ENCODE data around the gene BABAM2.
"Not testable (repeated sequence)": the region's sequence is repeated elsewhere in the genome, so short reads cannot be mapped to it uniquely, and the experiment has no call there.

Gene BABAM2

DNA sequence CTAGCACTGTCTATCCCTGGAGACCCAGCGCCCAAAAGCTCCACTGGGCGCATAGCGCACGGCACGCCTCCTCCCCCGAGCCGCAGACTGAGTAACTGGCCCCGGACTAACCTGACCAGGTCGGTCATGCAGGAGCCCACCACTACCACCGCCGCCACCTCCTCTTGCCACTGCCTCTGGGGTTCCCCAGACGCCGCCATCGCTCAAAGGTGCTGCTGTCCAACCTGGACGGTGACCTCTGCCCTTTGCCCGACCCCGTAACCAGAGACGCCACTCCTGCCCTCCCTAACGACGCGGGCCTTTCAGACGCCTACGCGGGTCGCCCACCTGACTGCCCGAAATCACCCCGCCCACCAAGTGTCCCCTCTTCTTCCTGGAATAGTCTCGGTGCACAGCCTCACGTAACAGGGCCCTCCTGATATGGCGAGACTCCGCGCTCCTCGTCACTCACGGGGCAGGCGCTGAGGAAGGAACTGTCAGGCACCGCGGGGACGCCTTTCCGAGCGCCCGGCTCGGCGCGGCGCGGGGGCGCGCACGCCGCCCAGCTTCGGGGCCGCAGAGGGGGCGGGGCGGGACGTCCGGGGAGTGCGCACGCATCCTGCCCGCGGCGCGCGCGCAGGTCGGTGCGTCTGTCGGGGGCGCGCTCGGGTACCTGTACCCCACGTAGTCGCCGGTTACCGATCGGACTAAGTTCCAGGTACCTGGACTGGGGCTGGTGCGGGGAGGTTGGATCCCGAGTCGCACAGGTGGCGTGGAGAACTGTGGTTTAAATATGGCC is at the start of gene BABAM2, which contains the start of gene RBKS:
BABAM2 (plus strand) TSS at position 584 of the 778 bp plus-strand sequence. CDS start 3,828 bp downstream, outside the sequence.
RBKS (minus strand) TSS at position 242 of the 778 bp plus-strand sequence; CDS start at position 200, 42 bp downstream.
- in situ Hi-C loops (cut with MboI; ENCODE audit: low sequenced_read_pairs) = no loop called here

DNA sequence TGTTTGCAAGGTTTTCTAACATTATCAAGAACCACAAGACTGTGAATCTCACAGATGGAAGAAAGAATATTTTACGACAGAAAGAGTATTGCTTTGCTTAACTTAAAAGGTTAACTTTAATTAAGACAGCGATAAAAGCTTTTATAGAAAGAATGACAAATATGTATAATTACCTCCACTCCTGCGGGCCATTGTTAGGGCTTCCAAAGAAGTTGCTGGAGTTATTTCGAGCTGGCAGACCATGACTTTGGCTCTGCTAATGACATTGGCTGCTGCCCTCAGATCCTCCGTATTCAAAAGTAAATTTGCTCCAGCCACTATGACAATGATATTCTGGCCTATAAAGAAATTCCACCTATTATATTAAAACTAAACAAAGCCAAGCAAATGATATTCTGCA is 47.6 kb upstream of the BABAM2 start:
- in situ Hi-C loops (cut with MboI; ENCODE audit: low sequenced_read_pairs) = no loop called here

DNA sequence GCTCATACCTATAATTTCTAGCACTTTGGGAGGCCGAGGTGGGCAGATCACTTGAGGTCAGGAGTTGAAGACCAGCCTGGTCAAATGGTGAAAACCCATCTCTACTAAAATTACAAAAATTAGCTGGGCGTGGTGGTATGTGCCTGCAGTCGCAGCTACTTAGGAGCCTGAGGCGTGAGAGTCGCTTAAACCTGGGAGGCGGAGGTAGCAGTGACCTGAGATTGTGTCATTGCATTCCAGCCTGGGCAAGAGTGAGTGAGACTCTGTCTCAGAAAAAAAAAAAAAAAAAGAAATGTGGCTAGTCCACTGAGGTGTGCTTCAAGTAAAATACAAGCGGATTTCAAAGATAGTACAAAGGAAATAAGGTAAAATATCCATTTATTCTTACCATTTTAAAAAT is 46.5 kb upstream of the BABAM2 start:
- in situ Hi-C loops (cut with MboI; ENCODE audit: low sequenced_read_pairs) = no loop called here

DNA sequence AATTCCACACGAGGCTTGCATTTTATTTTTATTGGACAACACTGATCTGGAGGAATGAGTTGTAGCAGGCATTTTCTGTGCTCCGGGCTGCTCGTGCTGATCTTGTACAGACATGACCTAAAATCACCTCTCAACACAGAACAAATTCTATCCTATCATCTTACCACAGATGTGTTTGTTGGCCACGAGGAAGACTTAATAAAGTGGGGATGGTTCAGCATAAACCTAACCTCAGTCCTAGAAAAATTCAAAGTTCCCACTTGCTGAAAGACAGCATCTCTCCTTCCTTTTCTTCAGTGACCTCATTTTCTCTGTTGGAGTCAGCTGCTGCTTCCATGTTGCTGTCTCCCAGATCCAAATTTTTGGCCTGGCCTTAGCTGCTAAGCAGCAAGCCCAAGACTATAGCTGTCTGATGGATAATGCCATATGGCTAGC is 45.7 kb upstream of the BABAM2 start:
- in situ Hi-C loops (cut with MboI; ENCODE audit: low sequenced_read_pairs) = no loop called here

DNA sequence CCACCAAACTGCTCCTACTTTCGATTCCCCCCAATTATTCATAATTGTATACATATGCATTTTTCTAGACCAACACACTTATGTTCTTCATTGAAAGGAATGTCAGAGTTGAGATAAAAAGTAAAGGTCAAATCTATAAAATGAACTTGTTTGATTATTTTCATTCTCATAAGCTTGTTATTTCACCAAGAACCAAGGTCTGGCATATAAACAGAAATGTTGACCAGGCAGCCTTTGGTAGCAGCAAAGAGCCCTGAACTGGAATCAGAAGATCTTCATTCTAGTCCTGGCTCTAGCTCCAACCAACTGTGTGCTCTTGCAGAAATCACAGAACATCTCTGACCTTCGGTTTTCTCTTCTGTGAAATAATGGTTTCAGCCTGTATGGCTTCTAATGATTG is 43.2 kb upstream of the BABAM2 start:
- in situ Hi-C loops (cut with MboI; ENCODE audit: low sequenced_read_pairs) = no loop called here

DNA sequence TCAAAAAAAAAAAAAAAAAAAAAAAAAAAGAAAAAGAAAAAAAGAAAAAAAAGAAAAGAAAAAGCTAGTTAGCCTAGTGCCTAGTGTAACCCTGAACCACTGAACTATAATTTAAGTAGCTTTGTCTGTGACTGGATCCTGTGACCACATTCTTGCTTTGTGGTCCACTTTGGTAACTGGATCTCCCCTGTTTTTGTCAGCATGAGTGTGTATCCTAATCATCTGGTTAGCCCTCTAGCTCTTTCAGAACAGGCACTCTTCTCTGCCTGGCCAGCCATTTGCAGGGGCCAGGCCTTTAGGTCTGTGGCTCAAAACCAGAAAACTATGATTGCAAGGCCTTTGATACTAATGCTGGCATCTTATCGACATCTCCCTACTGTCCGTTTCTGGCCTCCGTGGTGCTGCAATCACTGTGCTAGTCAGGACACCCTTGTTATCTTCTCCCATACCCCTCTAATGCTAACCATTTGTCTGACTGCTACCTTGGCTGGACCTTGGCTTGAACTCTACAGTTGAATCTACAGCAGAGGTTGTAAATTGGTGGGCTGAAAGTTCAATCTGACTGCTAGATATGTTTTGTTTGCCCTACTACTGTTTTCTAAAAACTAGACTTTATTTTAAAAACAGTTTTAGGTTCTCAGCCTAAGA is 40.8 kb upstream of the BABAM2 start:
- in situ Hi-C loops (cut with MboI; ENCODE audit: low sequenced_read_pairs) = no loop called here

DNA sequence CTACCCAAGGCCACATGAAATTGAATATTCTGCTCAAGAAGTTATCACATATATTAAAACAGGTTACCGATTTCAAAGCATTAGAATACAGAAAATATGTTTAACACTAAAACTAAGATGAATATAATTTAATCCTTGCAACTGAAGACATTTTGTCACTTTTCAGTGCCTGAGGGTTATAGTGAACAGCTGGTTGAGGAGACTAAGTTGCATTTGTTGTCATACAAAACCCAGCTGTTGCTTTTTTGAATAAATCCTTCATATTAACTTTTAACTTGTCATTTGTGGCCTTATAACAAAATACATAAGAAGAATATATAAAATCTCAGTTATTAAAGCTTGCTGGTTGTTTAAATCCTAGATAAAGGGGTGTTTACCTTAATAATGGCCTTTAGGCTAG is 37.8 kb upstream of the BABAM2 start:
- in situ Hi-C loops (cut with MboI; ENCODE audit: low sequenced_read_pairs) = no loop called here

DNA sequence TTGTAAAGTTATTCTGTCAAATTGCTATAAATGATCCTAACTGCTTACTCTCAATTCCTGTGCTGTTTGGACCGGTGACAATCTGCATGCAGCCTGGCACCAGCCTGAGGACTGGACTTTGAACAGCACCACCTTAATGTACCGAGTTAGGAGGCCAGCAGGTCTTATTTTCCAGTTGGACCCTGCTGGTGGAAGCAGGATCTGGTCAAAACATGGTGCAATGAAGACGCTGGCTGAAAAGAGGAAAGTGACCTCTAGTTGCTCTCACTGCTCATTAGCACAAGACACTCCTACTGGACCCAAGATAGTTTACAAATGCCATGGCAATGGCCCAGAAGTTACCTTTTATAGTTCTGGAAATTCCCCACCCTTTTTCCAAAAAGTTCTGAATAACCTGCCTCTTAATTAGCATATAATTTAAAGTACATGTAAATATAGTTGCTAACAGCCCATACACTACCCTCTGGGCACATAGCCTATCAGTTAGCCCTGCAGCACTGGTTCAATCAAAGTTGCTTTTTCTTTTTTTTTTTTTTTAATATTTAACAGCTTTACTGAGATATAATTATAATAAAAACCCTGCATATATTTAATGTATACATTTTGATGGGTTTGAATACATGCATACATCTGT is 36.2 kb upstream of the BABAM2 start:
- in situ Hi-C loops (cut with MboI; ENCODE audit: low sequenced_read_pairs) = no loop called here

DNA sequence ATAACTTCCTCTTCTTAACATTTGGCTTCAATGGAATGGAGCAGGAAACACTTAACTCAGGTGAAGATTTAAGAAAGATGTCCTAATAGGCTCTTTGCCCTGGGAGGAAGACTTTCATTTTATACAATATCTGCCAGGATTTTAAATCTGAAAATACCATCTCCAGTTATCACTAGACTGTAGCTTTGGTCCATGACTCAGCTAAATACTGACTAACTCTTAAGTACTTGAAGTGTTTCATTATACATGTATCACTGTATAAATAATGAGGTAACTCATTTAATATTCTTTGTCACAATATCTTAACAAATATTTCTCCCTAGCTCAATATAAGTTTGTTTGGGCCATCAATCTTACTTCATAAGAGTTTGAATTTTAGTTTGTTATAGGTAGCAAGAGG is 35.1 kb upstream of the BABAM2 start:
- in situ Hi-C loops (cut with MboI; ENCODE audit: low sequenced_read_pairs) = no loop called here

DNA sequence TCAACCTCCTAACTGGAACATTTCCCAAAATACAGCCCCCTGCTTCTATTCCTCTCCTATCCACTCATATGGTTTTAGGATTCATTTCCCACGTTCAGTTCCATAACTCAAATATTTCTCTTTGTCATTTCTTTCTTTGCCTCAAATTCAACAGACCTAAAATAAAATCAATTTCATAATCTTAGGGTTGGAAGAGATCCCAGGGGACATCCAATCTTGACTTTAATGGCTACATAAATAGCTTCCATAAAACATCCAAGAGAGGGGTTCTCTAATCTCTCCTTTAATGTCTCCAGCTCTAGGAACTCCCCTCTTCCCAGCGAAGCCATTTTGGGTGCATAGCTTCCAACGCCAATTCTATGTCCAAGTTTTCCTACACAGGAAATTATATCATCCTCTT is 34.1 kb upstream of the BABAM2 start:
- in situ Hi-C loops (cut with MboI; ENCODE audit: low sequenced_read_pairs) = no loop called here

DNA sequence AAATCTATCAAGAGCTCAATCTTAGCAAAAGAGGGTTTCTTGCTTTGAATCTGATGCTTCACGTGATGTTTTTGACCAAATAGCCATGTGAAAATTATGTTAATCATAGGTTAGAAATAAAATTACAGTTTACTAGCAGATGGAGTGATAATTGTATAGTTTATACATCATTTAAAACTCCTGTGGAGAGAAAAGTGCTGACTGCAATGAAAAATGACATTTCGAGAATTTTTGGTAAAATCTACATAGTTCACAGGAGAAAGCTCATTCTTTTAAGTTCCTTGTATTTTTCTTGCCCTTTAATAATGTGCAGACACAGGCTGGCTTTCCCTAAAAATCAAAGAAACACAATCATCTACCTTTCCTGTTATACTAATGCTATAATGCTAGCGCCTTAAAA is 33.6 kb upstream of the BABAM2 start:
- in situ Hi-C loops (cut with MboI; ENCODE audit: low sequenced_read_pairs) = no loop called here

DNA sequence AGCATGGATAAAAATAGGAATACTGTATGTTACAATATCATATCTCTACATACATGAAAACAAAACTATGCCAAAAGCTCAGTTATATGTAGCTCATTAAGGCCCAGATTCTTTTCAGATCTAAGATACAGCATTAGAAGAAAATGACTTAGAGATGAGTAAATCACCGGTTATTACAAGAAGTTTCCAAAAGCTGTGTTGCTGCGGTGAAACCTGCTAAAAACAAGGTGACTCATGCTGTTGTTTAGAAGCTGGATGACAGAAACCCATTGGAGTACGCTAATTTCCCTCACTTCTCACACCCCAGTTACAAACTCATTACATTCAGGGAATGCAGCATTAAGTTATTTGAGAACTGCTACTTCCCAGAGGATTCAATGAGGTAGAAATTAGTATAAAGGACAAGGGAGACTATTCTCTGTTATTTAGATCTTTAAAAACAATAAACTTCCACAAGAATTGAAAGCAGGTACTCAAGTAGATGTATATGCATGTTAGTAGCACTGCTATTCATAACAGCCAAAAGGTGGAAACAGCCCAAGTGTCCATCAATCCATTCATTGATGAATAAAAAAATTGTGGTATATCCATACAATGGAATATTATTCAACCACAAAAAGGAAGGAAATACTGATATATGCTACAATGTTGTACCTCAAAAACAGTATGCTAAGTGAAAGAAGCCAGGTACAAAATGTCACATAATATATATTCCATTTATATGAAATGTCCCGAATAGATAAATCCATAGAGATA is 32.9 kb upstream of the BABAM2 start:
- in situ Hi-C loops (cut with MboI; ENCODE audit: low sequenced_read_pairs) = no loop called here

DNA sequence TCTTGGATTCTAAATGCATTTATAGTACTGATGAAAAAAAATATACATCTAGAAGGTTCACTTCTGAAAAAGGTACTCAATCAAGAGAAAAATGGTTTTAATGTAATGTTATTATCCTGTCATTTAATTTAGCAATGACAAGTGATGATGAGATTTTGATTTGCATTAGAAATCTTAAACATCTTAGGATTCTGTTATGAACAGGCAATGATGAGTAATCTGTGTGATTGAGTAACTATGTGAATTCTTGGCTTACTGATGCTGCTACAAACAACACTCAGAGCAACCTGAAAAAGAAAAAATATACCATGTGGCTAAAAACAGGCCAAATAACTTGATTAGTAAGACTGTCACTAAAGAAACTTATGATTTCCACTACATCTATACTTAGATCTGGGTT is 30.4 kb upstream of the BABAM2 start:
- in situ Hi-C loops (cut with MboI; ENCODE audit: low sequenced_read_pairs) = no loop called here

DNA sequence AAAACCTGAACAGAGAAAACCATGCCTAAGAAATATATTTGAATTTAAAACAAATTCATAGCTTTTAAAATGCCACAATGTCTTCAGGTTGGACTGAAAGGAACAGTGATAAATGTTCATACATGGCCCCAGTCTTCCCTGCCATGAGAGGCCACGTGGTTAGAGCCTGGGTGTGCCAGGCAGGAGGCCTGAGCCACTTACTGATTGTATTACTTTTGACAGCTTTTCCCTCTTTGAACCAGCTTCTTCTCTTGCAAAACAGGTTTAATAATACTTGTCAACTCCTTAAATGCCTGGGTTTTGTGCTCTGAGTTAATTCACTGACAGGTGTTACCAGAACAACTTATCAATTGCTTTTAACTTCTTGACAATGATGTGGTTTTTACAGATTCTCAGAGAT is 27.4 kb upstream of the BABAM2 start:
- in situ Hi-C loops (cut with MboI; ENCODE audit: low sequenced_read_pairs) = no loop called here

DNA sequence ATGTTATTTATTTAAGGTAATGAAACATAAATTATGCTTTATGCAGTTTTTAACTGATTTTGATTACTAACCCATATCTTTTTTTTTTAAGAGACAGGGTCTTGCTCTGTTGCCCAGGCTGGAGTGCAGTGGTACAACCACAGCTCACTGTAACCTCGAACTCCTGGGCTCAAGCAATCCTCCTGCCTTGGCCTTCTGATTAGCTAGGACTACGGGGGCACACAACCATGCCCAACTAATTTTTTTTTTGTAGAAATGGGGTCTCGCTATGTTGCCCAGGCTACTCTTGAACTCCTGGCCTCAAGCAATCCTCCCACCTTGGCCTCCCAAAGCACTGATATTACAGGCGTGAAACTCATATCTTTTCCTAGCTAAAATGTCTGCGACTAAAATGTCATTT is 26.6 kb upstream of the BABAM2 start:
- in situ Hi-C loops (cut with MboI; ENCODE audit: low sequenced_read_pairs) = not testable (repeated sequence)

DNA sequence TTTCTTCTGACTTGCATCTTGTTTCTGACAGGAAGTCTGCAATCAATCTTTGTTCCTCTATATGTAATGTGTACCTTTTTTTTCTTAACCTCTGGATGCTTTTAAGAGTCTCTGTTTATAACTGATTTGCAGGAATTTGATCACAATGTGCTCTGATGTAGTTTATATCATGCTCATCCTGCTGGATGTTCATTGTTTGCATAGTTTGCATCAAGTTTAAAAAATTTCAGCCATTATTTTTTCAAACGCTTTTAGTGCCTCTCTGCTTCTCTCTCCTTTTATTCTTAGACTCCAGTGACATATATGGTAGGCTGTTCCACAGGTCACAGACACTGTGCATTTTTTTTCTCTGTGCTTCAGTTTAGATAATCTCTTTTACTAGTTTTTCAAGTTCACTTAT is 24.3 kb upstream of the BABAM2 start:
- in situ Hi-C loops (cut with MboI; ENCODE audit: low sequenced_read_pairs) = no loop called here

DNA sequence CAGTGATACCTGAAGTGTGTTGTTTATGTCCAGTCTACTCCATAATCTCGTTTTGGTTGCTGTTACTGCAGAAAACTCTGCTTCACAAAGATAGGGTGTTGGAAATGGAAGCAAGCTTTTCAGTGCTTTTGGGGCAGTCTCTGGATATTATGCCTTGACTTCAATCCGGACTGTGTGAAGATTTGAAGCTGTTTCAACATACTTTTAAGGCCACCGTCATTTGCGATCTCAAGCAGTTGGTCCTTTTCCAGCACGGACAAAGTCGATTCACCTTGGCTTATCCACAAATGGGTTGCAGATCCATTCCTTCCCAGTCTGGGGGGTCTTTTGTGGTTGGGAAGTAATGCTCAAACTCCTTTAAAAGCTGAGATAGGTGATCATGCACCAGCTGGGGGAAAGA is 20.8 kb upstream of the BABAM2 start:
- in situ Hi-C loops (cut with MboI; ENCODE audit: low sequenced_read_pairs) = no loop called here

DNA sequence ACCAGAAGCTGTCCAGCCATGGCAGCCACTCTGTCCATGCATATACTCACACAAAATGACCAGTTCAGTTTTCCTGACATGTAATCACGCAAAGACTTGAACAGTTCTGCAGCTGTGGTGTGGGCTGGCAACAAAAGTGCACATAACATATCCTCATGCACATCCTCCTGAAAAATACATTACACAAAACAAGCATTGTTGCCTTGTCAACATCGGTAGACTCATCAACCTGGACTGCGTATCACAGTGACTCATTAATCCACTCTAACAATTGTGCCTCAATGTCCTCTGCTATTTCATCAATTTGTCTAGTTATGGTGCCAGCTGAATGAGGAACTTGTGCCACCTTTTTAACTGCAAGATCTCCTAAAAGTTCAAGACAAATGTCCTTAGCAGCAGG is 19.8 kb upstream of the BABAM2 start:
- in situ Hi-C loops (cut with MboI; ENCODE audit: low sequenced_read_pairs) = no loop called here

DNA sequence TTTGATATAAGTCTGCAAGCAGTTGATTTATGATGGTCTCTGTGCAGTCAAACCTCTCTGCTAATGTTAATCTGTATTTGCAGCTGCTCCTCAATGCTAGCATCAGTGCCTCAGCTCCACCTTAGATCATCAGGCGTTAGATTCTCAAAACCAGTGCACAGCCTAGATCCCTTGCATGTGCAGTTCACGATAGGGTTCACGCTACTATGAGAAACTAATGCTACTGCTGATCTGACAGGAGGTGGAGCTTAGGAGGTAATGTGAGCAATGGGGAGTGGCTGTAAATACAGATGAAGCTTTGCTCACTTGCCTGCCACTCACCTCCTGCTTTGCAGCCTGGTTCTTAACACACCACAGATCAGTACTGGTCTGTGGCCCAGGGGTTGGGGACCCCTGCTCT is 18.7 kb upstream of the BABAM2 start:
- in situ Hi-C loops (cut with MboI; ENCODE audit: low sequenced_read_pairs) = no loop called here

DNA sequence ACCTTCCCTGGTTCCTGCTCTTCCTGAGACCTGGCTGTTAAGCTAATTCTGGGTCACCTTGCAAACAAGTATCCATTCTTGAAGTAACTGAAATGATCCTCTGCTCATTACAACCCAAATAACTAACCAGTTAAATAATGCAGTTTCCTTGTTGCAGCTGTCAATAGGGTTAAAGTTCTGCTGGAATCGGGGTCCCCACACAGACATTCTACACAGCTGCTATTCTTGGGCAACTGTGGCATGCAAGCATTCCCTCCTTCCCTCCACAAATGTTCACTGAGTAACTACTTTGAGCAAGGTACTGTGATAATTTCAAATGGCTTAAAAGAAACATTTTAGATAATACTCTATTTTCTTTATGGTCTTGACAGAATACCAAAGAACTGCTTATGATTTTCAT is 17.4 kb upstream of the BABAM2 start:
- in situ Hi-C loops (cut with MboI; ENCODE audit: low sequenced_read_pairs) = no loop called here

Measured in HL-60/S4 (cell line).